Measurements from ENCODE around the gene PCLAF.
"Not testable (repeated sequence)": the region's sequence is repeated elsewhere in the genome, so short reads cannot be mapped to it uniquely, and the experiment has no call there.

Gene PCLAF, protein sequence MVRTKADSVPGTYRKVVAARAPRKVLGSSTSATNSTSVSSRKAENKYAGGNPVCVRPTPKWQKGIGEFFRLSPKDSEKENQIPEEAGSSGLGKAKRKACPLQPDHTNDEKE

DNA sequence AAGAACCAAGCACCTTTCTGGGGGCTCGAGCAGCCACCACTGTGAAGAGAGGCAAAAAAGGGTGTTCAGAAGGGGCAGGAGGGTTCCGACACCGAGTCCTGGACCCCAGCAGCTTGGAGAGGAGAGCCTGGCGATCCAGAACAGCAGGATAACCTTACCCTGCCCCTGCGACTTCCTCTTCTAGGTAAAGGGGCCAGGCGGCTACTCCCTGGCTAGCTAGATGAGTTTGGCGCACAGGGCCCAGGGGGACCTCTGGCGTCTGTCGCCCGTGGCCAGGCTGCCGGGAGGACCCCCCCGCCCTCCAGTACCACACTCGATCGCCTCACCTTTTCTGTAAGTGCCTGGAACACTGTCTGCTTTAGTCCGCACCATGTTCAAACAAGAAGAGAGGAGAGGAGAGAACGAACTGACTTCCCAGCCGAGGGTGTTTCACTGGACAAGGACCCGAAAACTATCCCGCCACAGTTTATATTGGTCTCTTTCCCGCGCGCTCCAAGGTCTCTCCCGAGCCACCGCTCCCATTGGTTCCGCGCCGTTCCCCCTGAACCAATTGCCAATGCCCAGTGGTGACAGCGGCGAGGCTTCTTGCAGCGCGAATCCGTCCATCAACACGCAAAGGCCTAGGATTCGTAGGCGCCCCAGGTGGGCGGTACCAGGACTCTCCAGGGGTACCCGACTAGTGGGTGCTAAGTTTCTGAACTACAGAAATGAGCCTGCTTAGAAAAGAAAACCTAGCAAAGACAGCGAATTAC lies at the start of gene PCLAF:
Gene PCLAF, minus strand, starts transcription at position 442 of the 752 bp plus-strand sequence. Its CDS starts 70 bp downstream, at position 372.
- DNase-seq (ENCODE audit: low spot score), result peak; percentile 93

DNA sequence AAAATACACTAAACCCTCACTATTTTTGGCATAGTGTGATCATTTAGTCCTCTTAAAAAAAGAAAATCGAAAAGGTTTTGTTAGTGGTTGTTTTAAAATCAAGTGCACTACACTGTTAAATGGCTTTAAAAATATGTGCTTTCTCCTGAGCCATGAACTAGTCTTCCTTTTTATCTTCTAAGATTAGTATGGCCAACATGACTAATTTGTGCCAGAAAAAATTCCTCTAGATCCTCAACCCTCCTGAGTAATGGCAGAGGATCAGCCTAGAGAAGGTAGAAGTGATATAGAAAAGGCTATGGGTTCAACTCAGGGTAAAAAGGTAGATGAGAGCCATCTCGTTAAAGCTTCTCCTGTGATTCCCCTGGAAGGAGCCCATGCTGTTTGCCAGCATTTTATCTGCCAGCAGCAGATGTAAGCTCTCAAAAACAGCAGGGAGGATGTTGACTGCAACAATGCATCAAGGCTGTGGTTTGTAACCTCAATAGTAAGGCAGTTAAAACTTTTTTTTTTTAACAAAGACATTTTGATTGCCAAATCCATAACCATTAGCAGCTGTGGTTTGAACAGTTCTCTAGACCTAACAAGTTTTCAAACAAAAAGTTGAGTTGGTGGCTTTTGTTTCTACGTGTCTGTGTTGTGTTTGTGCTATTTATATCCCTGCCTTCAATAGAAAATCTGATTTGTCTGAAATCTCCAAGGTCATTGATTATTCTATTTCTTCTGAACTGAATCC lies 48.9 kb upstream of the PCLAF start:
- no peak for DNase-seq (ENCODE audit: low spot score)

DNA sequence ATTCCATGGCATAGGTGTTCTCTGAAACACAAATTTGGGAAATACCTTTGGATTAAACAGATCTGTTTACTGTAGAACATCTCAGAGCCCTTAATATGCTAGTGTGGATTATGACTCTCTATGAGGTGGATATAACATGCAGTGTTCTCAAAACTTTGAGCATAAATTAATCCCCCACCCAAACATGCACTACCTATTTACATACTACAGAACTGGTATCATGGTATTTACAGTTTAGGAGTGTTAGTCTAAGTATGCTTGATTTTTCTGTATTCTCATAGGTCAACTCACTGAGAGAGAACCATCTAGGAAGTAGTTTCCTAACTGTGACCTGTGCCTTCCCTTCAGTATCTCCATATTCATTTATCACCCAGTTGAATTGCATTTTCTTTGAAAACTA lies 48.2 kb upstream of the PCLAF start:
- no peak for DNase-seq (ENCODE audit: low spot score)

DNA sequence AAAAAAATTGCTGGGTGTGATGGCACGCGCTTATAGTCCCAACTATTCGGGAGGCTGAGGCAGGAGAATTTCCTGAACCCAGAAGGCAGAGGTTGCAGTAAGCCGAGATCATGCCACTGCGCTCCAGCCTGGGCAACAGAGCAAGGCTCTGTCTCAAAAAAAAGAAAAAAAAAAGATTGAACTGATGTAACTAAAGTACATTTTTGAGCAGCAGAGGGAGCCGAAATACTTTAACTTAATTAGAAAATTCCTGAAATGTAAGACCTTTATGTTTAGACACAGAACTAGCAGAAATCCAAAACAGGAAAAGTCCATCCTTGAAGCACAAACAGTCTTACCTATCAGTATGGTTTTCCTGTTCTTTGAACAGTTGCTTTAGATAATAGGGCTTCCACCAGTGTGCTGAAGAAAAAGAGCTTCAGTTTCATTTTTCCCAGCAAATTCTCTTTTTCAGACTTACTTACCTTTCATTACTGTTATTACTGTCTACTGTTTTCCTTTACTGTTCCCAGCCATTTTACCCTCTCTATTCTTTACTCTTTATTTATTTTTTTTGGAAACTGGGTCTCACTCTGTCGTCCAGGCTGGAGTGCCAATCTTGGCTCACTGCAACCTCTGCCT lies 45.7 kb upstream of the PCLAF start:
- peak; percentile 36 for DNase-seq (ENCODE audit: low spot score)

DNA sequence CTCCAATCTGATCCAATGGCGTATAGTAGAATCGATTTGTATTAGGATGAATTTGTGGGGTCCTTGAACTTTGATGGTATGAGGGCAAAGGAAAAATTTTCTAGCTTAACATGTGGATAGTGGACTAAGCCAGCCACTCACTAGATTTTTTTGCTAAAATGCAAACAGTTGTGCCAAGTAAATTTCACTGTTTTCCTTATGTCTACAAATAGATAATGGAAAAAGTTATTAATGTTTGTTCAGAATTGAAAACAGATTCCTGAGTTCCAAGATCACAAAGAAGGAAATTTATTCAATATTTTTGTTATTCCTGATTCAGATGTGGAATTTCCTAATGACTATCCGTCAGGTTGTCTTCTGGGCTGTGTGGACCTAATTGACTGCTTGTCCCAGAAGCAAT lies 44.0 kb upstream of the PCLAF start:
- no peak for DNase-seq (ENCODE audit: low spot score)

DNA sequence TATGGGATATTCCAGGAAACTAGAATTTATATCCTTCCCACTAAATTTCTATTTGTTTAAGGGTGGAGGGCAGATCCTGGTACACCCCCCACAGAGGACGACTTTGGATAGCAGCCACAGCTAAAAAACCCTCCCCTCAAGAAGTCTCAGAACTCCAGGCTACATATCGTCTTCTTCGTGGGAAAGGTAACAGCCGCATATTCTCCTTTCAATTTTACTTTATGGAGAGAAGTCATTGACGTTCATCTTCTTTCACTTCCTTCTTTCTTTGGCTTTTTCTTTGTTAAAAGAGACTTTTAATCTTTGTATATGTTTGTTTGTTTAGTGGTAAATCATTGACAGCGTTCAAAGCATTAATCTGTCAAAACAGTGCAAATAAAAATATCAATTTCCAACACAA lies 42.7 kb upstream of the PCLAF start:
- no peak for DNase-seq (ENCODE audit: low spot score)

DNA sequence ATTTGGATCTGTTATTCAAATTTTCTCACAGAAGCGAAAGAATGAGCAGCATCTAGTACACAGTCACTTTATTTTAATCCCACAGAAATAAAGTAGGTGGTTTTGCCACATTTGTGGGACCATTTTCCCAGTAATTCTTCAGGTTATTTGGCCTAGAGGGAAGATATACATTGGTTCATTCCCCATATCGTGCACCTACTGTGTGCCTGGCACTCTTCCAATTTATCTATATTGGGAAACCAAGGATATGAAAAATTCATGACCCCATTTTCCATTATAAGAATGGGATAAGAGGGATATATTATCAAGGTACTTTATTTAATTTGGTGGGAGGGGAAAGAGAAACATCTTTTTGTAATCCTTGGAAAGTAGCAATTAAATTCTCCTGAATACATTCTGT lies 41.5 kb upstream of the PCLAF start:
- DNase-seq (ENCODE audit: low spot score), result no peak

DNA sequence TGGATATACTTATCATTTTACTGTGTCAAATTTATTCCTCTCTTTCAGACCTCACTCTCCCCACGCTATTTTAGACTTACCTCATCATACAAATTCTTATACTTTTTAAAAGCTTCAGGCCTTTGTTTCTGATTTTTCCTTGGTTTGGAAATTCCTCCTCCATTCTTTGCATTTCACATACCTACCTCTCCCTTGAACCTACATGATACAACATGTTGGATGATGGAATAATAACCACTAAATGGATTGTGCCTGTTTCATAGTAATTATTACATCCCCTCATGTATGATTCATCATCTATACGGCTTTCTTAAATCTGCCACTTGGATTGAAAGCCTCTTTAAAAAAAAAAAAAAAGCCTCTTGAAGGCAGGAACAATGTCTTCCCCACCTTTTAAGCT lies 31.0 kb upstream of the PCLAF start:
- no peak for DNase-seq (ENCODE audit: low spot score)

DNA sequence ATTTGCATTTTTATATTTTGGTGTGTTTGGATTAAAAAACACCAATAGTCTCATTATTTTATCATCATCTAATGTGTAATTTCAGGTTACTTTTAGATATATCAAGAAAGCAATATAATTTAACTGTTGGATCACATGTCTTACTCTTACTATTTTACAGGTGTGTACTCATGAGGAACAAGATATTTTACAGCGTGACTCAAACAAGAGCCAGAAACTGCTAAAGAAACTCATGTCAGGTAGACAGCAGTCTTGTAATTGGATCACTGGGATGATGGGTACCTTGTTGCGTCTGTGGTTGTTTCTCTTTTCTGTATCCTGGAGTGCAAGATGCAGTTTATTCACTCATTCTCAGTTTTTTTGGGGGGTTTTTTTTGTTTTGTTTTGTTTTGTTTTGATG lies 19.3 kb upstream of the PCLAF start:
- DNase-seq (ENCODE audit: low spot score), result no peak

DNA sequence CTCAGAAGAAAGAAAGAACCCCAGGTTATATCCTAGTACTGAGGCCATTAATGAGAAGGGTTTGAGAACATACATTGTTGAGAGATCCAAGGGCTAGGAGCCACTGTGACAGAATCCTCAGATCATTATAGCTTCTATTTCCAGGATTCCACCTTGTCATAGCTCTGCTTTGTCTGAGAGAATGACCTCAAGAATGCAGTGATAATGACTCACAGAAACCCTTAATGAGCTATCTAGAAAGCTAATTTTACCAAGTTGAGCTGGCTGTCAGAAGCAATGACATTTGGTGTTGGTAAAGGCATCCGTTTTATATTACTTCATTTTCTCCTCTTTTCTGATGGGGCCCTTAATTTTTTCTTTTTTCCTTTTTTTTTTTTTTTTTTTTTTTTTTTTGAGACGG lies 17.3 kb upstream of the PCLAF start:
- no peak for DNase-seq (ENCODE audit: low spot score)

DNA sequence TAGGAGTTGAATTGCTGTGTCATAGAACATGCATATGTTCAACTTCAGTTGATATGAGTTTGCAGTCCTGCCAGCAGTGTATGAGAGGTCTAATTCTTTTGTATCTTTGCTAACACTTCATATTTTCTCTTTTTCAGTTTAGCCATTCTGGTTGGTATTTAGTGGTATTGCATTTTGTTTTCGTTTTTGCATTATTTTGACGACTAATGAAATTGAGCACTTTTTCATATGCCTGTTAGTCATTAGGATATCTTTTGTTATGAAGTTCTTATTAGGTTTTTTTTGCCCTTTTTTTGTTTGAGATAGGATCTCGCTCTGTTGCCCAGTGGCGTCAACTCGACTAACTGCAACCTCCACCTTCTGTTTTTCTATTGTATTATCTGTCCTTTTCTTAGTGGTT lies 15.5 kb upstream of the PCLAF start:
- no peak for DNase-seq (ENCODE audit: low spot score)

DNA sequence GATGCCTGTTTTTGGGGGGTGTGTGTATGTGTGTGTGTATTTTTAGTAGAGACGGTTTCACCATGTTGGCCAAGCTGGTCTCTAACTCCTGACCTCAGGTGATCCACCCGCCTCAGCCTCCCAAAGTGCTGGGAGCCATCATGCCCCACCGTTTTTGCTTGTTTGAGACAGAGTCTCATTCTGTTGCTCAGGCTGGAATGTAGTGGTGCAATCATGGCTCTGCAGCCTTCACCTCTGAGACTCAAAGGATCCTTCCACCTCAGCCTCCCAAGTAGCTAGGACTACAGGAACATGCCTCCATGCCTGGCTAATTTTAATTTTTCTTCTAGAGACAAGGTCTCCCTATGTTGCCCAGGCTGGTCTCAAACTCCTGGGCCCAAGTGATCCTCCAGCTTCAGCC lies 11.2 kb upstream of the PCLAF start:
- DNase-seq (ENCODE audit: low spot score), result not testable (repeated sequence)

DNA sequence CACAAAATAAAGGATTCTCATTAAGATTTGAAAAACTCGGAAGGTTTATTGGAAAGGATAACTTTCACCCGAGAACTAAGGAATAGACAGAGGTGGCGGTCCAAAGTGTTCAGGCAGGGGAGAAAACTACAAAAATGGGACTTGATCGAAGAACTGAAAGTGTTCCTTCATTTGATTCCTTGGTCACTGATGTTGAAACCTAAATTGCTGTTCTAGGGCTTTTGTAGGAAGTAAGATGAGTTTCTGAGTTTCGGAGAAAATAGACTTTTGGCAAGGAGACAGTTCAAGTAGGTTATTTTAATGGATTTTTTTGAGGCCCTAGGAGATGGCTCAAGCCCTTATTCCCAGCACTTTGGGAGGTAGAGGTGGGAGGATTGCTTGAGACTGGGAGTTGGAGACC lies 7.8 kb upstream of the PCLAF start:
- no peak for DNase-seq (ENCODE audit: low spot score)

DNA sequence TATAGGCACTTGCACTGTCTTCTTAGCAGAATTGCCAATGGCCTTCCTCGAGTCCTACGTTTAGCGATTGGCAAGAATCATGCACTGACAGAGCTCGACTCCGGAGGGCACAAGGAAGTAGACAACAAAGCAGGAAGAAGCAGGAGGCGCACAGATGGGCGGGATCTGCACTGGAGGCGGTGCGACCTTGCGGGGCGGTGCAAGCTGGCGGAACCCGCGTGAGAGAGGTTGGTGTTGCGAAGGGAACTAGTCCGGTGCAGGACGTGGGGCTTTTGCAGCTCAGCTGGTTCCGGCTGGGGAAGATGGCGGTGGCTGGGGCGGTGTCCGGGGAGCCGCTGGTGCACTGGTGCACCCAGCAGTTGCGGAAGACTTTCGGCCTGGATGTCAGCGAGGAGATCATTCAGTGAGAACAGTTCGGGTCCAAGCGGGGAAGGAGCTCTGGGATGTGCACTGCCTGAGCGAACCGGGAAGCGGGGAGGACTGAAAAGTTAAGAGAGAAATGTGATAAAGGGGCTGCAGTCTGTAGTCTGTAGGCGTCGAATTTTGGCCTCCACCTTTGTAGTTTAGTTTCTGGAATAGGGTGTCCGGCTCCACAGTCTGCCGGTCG lies 6.4 kb upstream of the PCLAF start, which contains the start of gene TRIP4:
Gene TRIP4, plus strand, starts transcription at position 275 of the 607 bp plus-strand sequence. Its CDS starts 28 bp downstream, at position 303.
- peak; percentile 93 for DNase-seq (ENCODE audit: low spot score)

DNA sequence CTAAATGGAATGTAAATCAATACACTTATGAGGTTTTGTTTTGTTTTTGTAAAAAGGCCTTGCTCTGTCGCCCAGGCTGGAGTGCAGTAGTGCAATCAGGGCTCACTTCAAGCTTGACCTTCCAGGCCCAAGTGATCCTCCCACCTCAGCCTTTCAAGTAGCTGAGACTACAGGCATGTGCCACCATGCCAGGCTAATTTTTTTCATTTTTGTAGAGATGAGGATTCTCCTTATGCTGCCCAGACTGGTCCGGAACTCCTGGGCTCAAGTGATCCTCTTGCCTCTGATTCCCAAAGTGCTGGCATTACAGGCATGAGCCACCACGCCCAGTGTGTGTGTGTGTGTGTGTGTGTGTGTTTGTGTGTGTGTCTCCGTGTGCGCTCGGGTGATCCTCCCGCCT lies 5.0 kb upstream of the PCLAF start:
- no peak for DNase-seq (ENCODE audit: low spot score)

DNA sequence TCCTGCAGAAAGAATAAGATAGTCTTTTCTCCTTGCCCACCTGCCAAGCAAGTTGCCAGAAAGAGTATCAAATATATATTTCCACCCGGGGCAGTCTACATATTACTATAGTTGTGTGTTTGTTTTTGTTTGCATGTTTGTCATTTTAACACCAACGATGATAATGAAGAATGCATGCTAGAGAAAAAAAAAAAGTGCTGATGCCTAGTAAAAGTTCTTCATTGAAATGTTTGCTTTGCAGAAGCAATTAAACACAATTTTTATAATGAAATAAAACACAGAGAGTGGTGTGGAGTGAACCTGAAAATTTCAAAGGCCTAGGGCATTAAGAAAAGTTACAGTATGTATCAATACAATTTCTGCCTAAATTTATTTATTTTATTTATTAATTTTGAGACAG lies 2.5 kb upstream of the PCLAF start:
- no peak for DNase-seq (ENCODE audit: low spot score)

DNA sequence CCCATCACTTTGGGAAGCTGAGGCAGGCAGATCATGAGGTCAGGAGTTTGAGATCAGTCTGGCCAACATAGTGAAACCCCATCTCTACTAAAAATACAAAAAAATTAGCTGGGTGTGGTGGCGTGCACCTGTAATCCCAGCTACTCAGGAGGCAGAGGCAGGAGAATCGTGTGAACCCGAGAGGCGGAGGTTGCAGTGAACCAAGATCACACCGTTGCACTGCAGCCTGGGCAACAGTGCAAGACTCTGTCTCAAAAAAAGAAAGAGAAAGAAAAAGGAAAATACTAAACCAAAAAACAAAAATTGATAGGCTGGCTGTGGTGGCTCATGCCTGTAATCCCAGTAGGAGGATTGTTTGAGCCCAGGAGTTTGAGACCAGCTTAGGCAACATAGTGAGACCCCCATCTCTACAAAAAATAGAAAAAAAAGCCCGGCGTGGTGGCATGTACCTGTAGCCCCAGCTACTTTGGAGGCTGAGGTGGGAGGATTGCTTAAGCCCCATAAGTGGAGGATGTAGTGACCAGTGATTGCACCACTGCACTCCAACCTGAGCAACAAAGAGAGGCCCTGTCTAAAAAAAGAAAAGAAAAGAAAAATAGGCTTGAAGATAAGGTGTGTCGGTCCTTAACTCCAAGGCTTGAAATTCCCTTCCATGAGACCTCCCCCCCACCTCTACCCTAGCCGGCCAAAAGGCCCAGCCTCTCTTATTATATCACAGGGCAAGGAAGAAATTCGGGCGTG lies 941 bp downstream of the PCLAF start:
- not testable (repeated sequence) for DNase-seq (ENCODE audit: low spot score)

DNA sequence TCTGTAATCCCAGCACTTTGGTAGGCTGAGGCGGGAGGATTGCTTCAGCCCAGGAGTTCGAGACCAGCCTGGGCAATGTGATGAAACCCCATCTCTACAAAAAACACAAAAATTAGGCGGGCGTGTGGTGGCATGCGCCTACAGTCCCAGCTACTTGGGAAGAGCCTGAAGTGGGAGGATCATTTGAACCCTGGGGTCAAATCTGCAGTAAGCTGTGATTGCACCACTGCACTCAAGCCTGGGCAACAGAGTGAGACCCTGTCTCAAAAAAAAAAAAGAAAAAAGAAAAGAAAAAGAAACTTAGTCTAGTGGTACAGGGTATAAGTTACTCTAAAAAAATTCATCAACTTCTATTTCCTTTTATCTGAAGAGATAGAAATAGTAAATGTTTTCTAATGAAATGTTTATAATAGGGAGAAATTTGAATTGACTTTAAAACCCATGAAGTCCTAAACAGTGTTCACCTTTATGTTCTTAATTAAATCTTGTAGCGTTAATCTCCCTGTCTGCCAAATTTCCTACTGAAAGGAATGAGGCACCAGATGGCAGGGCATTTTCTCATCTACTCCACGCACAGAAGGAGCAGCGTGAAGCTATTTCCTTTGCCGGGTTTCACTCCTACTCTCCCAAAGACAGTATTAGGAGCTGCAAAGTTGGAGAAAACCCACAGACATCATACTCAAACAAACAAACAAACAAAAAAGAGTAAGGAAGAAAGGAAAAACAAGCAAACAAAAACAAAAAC lies 1.9 kb downstream of the PCLAF start:
- no peak for DNase-seq (ENCODE audit: low spot score)

DNA sequence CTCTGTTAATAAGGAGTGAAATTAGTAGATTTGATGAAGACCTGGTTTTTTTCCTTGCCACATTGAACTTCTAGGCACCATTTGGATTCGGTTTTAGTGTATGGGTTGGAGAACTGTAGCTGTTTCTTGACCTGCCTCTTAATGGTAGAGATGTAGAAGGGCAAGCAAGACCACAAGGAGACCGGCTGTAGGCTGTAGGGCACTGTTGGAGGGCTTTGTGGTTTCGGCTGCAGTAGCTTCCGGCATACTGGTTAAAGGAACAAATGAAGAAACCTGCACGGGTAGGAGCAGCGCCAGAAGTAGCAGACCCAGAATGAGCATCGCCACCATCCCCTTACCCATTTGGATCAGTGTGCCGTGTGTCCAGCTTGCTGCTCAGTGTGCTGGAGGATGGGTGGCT lies 7.9 kb downstream of the PCLAF start:
- no peak for DNase-seq (ENCODE audit: low spot score)

DNA sequence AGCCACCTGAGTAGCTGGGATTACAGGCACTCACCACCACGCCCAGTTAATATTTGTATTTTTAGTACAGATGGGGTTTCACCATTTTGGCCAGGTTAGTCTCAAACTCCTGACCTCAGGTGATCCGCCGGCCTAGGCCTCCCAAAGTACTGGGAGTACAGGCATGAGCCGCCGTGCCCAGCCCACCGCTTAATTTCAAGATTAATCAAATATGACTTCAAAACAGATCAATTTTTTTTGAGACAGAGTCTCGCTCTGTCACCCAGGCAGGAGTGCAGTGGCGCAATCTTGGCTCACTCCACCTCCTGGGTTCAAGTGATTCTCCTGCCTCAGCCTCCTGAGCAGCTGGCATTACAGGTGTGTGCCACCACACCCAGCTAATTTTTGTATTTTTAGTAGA lies 9.9 kb downstream of the PCLAF start:
- DNase-seq (ENCODE audit: low spot score), result not testable (repeated sequence)

DNA sequence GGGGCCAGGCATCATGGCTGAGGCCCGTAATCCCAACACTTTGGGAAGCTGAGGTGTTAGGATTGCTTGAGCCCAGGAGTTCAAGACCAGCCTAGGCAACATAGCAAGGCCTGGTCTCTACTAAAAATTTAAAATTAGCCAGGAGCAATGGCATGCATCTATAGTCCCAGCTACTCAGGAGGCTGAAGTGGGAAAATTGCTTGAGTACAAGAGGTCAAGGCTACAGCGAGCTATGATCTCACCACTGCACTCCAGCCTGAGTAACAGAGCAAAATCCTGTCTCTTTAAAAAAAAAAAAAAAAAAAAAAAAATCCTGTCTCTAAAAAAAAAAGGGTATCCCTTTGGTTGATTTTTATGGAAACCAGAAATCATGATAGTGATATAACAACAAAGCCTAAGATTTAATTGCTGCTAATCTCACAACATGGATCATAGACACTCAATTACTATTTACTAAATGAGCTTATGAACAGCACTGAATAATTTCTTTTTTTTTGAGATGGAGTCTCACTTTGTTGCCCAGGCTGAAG lies 12.1 kb downstream of the PCLAF start:
- DNase-seq (ENCODE audit: low spot score), result no peak
